Measurements from ENCODE around the gene DLG3. TPM values are rescaled to one million over a fixed set of nuclear protein-coding genes. Genes with fewer than 3 reads are reported as not detected.

The DLG3 gene
- total RNA-seq, 2 donors from 2014 or later = 17.3 to 17.6 TPM

DNA sequence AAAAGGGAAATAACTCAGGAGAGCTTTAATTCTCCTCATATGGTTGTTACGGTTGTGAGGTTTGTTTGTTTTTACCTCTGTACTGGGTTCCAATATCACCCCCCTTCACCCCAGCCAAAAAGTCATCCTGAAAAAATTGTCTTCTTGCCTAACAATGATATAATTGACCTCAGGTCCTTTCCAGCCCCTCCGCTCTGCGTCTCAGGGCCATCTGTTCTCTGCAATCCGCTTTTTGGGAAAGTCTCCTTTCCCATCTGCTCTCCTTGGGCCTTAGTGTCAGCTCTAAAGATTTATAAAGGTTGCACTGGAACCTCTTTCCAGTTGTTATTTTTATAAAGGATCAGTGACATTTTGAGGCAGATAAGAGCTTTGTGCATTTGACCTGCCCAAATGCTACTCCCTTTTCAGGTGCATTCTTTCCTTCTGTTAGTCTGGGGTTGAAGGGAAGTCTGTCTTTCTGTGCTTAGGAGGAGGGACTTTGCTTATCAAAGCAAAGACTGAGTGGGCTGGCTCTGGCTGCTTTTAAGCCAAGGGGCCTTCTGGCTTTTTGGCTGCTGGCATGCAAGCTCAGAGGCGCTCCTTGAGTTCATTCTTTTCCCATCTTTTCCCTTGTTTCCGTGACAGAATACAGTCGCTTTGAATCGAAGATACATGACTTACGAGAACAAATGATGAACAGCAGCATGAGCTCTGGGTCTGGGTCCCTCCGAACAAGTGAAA is 34.1 kb downstream of the DLG3 start:
- H3K36me3 Mint-ChIP-seq (ENCODE audit: low read depth) = peaks cover 7% of the 10 kb centered on the region
- no peak overlapping the region for H3K27ac Mint-ChIP-seq
- H3K4me1 Mint-ChIP-seq = peaks cover 4% of the 10 kb centered on the region
- H3K4me3 Mint-ChIP-seq = no peak overlapping the region
- ATAC-seq (replicated peaks) = no peak
- no peaks in the 10 kb centered on the region for H3K27me3 Mint-ChIP-seq
- no peaks in the 10 kb centered on the region for H3K9me3 Mint-ChIP-seq

DNA sequence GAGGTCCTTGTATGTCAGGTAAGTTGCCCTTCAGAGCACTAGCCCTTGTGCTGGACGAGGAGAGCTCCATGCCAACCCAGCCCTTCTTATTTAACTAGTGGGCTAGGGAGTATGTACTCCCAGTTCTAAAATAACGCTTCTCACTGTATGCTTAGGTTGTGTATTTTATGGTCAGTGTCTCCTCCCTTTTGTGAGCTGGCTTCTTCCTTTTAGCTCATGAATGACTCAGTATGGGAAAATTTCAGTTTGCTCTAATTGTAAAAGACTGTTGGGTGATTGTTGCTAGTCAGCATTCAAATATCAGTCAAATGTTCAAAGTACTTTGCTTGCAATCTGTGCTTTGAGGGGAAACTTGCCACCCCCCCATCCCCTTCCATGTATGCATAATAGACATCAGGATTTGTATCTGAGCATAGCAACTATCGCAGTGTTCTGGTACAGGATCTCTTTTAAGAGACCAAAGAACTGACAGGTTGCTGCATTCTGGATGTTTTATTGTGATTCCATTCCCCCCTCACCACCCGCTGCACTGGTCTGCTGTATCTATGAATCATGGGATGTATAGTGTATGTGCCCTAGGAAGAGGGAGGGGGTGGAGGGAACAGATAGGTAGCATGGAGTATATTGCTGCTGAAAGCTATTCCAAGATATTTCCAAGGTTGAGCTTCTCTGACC is 34.7 kb downstream of the DLG3 start:
- ATAC-seq (replicated peaks) = peak; percentile 45
- peaks cover 11% of the 10 kb centered on the region for H3K36me3 Mint-ChIP-seq (ENCODE audit: low read depth)
- H3K4me3 Mint-ChIP-seq = no peak overlapping the region
- peaks cover 4% of the 10 kb centered on the region for H3K4me1 Mint-ChIP-seq
- H3K9me3 Mint-ChIP-seq = no peaks in the 10 kb centered on the region
- H3K27ac Mint-ChIP-seq = no peak overlapping the region
- no peaks in the 10 kb centered on the region for H3K27me3 Mint-ChIP-seq

DNA sequence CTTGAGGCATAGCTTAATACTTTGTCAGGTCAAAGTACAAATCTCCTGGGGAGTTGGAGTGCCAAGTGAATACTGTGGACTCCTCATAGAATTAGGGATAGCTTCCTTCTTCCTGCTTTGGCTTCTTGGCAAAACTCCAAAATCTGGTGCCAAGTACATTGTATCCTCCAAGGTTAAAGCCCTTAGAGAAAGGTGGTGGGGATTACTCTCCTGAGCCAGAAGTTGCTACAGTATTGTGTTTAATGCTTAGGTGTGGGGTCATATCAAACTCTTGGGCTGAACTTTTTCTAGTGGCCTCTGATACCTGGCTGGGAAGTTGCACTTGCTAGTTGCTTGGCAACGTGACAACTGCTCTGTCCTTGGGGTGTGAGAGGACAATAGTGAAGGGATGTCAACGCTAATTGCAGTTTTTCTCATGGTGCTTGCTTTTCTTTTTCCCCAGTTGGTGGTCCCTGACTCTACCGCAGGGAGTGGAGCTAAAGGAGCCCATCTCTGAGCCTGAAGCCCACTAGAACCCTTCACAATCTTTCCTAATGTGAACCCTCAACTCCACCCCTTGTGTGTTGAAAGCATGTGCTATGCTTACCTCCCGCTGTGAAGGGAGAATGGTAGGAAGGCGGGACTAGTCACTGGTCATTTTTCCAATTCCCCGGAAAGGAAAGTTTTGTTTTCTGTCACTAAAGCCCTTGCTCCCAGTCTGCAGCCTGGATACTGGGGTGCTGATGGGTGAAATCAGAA is 35.5 kb downstream of the DLG3 start:
- no peaks in the 10 kb centered on the region for H3K27me3 Mint-ChIP-seq
- no peak overlapping the region for H3K27ac Mint-ChIP-seq
- peaks cover 14% of the 10 kb centered on the region for H3K36me3 Mint-ChIP-seq (ENCODE audit: low read depth)
- no peak overlapping the region for H3K4me3 Mint-ChIP-seq
- no peaks in the 10 kb centered on the region for H3K9me3 Mint-ChIP-seq
- peaks cover 4% of the 10 kb centered on the region for H3K4me1 Mint-ChIP-seq
- ATAC-seq (replicated peaks) = no peak

DNA sequence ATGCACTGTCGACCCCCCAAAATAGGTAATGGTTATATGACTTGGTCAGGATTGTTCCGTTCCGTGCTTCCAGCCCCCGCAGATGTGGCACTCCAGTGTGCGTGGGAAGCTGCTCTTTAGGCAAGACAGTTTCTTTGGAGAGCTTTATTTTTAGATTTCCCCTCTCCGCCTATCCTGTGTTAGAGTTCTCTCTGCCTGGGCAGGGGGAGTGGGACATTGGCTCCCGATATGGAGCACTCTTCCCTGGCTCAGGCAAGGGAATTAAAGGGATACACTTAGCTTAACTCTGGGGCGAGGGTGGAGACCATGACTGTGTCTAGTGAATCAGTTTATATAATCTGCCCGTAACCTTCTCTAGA is 36.0 kb downstream of the DLG3 start:
- Mint-ChIP-seq H3K27me3 (no peaks in the 10 kb centered on the region), H3K27ac (no peak overlapping the region), H3K4me3 (no peak overlapping the region), H3K36me3 (ENCODE audit: low read depth) (peaks cover 14% of the 10 kb centered on the region), H3K9me3 (no peaks in the 10 kb centered on the region), H3K4me1 (peaks cover under 1% of the 10 kb centered on the region)
- no peak for ATAC-seq (replicated peaks)

DNA sequence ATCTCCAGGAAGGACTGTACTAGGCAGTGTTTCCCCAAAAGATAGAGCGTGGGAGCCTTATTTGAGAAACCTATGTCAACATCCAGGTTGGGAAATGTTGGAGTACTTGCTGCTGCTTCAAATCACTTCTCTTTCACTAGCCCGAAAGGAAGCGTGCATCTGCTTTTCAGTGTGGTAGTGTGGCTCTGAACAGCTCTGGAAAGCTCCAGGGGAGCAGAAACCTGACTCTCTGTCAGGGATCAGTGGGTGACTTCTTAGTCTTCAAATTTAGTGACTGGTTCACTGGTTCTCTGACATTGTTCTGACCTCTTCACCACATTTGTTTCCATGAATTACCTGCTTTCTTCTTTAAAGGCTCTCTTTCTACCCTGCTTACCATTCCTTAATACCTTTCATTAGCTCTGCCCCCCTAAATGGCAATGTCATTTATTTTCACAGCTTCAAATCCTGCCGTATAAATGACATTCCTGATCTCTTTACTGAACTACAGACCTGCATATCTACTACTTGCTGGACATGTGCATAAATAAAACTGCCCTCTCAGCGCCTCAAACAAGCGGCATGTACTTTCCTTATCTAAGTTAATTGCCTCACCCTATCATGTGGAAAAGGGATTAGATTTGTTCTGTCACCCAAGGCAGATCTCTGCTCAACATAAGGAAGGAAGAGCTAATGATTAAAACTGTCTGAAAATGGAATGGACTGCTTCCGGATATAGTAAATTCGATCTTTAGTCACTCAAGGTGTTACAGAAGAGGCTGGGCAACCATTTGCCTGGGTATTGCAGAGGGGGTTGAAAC is 37.0 kb downstream of the DLG3 start:
- no peak overlapping the region for H3K4me3 Mint-ChIP-seq
- H3K27me3 Mint-ChIP-seq = no peaks in the 10 kb centered on the region
- H3K4me1 Mint-ChIP-seq = no peaks in the 10 kb centered on the region
- no peaks in the 10 kb centered on the region for H3K9me3 Mint-ChIP-seq
- ATAC-seq (replicated peaks) = no peak
- H3K36me3 Mint-ChIP-seq (ENCODE audit: low read depth) = peaks cover 24% of the 10 kb centered on the region
- H3K27ac Mint-ChIP-seq = no peak overlapping the region

DNA sequence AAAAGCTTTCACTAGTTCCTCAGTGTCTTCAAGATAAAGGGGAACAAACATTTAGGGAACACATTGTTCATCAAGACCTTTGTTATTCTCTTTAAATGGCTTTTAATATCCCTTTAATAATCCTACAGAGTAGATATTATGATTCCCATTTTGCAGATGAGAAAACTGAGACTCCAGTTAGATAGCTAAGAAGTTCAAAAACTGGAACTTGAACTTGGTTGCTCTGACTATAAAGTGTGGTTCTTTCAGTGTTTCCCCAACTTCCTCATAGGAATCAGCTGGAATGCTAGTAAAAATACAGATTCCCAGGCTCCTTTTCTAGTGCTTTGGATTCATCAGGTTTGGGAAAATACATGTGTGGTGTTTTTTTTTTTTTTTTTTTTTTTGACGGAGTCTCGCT is 37.7 kb downstream of the DLG3 start:
- no peak for ATAC-seq (replicated peaks)
- Mint-ChIP-seq H3K36me3 (ENCODE audit: low read depth) (peaks cover 30% of the 10 kb centered on the region), H3K9me3 (no peaks in the 10 kb centered on the region), H3K27ac (no peak overlapping the region), H3K4me1 (no peaks in the 10 kb centered on the region), H3K27me3 (no peaks in the 10 kb centered on the region), H3K4me3 (no peak overlapping the region)

DNA sequence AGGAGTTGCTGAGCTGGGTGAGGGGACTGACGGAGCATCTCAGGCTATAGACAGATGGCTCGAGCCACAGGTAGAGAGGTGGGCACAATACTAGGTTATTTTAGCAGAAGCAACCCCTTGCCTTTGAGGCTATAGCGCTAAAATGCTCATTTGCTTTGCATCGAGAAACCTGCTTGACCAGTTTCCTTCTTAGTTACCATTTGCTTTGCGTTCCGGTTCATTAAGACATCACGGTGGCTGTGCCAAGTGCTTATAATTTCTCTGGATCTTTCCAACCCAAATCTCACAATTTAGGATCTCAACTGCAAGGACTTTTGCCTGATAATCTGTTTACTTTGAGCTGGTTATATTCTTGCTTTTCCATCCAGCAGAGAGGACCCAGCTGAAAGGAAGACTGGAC is 40.8 kb downstream of the DLG3 start:
- Mint-ChIP-seq H3K4me3 (no peak overlapping the region), H3K4me1 (no peaks in the 10 kb centered on the region), H3K36me3 (ENCODE audit: low read depth) (peaks cover 47% of the 10 kb centered on the region), H3K27me3 (no peaks in the 10 kb centered on the region), H3K9me3 (no peaks in the 10 kb centered on the region), H3K27ac (no peak overlapping the region)
- ATAC-seq (replicated peaks) = no peak

DNA sequence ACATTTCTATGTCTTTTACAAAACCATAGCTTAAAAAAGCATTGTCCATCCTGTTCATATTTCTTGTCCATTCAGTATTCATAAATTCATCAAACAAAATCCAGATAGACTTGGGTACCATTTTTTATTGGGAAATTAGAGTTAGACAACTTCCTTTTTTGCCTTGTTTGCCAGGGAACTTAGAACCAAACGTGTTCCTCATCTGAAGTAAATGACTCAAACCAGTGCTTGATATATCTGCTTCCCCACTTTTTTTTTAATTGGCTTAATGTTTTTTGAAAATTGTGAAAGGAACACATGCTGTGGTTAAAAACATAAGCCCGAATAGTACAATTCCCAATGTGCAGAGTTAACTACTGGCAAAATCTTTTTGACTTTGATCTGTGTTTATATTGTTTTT is 44.2 kb downstream of the DLG3 start:
- Mint-ChIP-seq H3K27me3 (no peaks in the 10 kb centered on the region), H3K9me3 (no peaks in the 10 kb centered on the region), H3K4me1 (peaks cover 7% of the 10 kb centered on the region), H3K27ac (no peak overlapping the region), H3K4me3 (no peak overlapping the region), H3K36me3 (ENCODE audit: low read depth) (peaks cover 70% of the 10 kb centered on the region)
- ATAC-seq (replicated peaks) = no peak

DNA sequence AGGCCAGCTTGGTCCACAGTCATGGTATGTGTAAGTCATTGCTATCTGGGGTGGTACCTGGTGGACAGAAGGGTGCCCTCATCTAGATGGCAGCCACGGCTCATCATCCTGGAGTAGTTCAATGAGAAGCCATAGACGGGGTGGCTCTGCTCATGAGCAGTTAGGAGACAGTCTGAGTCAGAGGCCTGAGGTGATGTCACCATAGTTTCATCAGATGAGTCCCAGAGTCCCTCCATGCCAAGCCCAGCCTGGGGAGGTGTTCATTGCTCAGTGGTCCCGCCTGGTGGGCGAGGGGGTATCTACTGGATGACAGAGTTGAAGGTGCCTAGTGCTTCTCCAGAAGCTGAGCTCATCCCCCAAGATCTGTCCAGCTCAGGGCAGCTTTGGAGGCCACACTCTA is 49.8 kb downstream of the DLG3 start:
- Mint-ChIP-seq H3K9me3 (no peaks in the 10 kb centered on the region), H3K4me1 (peaks cover 7% of the 10 kb centered on the region), H3K27ac (no peak overlapping the region), H3K27me3 (no peaks in the 10 kb centered on the region), H3K36me3 (ENCODE audit: low read depth) (peaks cover 61% of the 10 kb centered on the region), H3K4me3 (no peak overlapping the region)
- ATAC-seq (replicated peaks) = peak; percentile 95

DNA sequence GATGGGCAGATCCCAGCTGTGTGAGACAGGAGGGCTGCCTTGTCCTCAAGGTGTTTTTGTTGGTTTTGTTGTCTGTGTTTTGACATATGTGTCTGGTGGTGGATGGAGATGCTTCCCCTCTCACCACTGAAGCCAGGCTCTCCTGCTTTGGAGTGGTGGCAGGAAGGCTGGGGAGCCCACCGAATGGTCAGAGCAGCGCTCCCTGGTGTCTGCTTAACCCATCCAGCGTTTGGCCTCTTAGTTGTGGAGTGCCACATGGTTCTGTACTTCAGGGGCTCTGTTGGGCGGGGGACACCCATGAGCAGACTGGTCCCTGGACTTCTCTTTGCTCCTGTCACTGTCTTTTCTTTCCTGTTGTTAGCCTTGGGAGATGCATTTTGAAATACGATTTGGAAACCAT is 51.9 kb downstream of the DLG3 start:
- Mint-ChIP-seq H3K27ac (no peak overlapping the region), H3K9me3 (no peaks in the 10 kb centered on the region), H3K36me3 (ENCODE audit: low read depth) (peaks cover 64% of the 10 kb centered on the region), H3K27me3 (no peaks in the 10 kb centered on the region), H3K4me3 (no peak overlapping the region), H3K4me1 (peaks cover 7% of the 10 kb centered on the region)
- no peak for ATAC-seq (replicated peaks)

DNA sequence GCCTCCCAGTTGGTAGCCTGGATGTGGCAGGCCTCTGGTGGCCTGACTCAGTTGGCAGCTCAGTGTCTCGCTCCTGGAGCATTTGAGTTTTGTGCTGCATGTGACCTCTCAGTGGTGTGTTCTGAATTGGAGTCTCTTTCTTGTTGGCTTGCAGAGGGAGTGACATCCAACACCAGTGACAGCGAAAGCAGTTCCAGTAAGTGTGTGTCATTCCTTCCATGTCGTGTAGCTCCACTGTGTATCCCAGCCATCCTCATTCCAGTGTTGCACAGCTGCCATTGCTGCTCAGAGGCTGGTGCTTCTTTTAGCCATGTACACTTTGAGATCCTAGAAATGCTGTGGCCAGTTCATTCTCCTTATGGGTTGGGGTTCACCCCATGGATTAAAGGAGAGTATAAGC is 52.4 kb downstream of the DLG3 start:
- H3K4me3 Mint-ChIP-seq = no peak overlapping the region
- peaks cover 59% of the 10 kb centered on the region for H3K36me3 Mint-ChIP-seq (ENCODE audit: low read depth)
- no peaks in the 10 kb centered on the region for H3K9me3 Mint-ChIP-seq
- peaks cover 4% of the 10 kb centered on the region for H3K4me1 Mint-ChIP-seq
- H3K27me3 Mint-ChIP-seq = no peaks in the 10 kb centered on the region
- ATAC-seq (replicated peaks) = no peak
- H3K27ac Mint-ChIP-seq = no peak overlapping the region

DNA sequence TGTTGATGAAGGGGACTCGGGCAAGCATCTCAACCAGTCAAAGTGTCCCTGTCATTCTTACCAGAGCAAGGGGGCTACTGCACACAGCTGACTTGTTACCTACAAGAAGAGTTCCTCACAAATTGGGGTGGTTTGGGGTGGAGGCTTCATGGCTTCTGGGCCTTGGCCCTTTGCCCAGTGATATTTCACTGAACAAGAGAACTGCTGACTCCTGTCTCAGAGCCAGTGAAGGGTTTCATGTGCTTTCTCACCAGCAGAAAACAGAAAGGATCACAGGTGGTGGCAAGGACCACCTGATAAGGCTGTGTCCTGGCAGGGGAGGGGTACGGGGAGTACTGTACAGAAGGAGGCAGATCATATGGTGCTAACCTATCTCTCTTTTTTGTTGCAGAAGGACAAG is 53.5 kb downstream of the DLG3 start:
- Mint-ChIP-seq H3K4me3 (no peak overlapping the region), H3K36me3 (ENCODE audit: low read depth) (peaks cover 59% of the 10 kb centered on the region), H3K27me3 (no peaks in the 10 kb centered on the region), H3K27ac (peak overlapping the region; percentile 59), H3K4me1 (no peaks in the 10 kb centered on the region), H3K9me3 (no peaks in the 10 kb centered on the region)
- ATAC-seq (replicated peaks) = no peak

DNA sequence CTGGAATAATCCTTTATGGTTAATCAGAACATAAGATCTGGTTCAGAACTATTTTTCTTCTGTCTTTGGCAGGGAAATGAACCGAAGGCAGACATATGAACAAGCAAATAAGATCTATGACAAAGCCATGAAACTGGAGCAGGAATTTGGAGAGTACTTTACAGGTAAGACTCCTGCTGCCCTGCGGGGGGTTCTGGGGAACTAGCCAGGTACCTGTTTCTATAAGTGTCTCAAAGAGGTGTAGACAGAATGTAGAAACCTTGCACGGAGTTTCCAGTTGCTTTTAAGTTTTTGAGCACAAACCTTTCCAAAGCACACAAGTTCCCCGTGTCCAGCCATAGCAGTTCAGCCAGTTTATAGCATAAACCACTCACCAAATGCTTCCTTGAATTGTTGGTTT is 56.2 kb downstream of the DLG3 start:
- no peak overlapping the region for H3K4me3 Mint-ChIP-seq
- ATAC-seq (replicated peaks) = no peak
- H3K4me1 Mint-ChIP-seq = peaks cover 13% of the 10 kb centered on the region
- no peaks in the 10 kb centered on the region for H3K27me3 Mint-ChIP-seq
- peaks cover 42% of the 10 kb centered on the region for H3K36me3 Mint-ChIP-seq (ENCODE audit: low read depth)
- no peak overlapping the region for H3K27ac Mint-ChIP-seq
- H3K9me3 Mint-ChIP-seq = no peaks in the 10 kb centered on the region

DNA sequence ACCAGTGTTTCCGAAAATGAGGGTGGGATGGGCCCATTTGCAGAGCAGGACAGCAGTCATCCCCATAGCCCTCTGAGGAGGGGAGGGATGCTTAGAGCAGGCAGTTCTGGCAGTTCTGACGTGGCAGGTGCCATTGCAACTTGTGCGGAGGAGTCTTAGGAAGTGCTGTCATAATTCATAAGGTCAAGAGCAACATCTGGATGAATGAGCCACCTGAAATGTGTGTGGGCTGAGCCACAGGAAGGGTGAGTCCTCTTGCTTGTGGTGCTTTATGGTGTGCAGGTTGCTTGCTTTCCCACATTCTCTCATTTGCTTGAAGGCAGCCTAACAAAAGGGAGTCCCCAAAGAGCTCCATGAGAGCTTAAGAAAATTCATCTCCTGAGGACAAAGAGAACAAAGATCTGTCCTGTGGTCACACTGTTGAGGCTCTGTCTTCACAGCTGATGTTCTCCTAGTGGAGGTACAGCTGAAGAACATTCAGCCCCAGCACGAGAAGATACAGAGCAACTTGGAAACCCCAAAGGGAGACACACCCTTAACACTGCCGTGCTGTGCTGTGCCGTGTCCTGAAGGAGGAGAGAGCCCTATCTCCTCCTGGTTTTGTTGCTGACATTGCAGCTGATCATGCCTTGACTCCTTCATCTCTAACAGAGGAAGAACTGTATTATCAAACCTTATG is 60.3 kb downstream of the DLG3 start:
- Mint-ChIP-seq H3K9me3 (peaks cover 6% of the 10 kb centered on the region), H3K4me3 (peak overlapping the region; percentile 72), H3K4me1 (peaks cover 29% of the 10 kb centered on the region), H3K36me3 (ENCODE audit: low read depth) (peaks cover 23% of the 10 kb centered on the region), H3K27ac (peak overlapping the region; percentile 77), H3K27me3 (peaks cover 5% of the 10 kb centered on the region)
- ATAC-seq (replicated peaks) = peak; percentile 92

All from activated T-helper 17 cell treated with anti-CD3 and anti-CD28 coated beads, Interleukin-2, amount 50 U/mL, for 72 hours (primary cell).